Stimulated activated CD8-positive, alpha-beta memory T cell treated with anti-CD3 and anti-CD28 coated beads, Interleukin-12 subunit alpha, Interleukin-12 subunit beta, amount 100 ng/mL, for 4 hours (primary cell): ENCODE measurements around the gene RCOR3.

Experiments
- DNase-seq: peaks from one replicate; pipeline ENCODE4 v3.0.0-alpha.2; 2020; ENCODE audit warnings: low read depth

The RCOR3 gene

DNA sequence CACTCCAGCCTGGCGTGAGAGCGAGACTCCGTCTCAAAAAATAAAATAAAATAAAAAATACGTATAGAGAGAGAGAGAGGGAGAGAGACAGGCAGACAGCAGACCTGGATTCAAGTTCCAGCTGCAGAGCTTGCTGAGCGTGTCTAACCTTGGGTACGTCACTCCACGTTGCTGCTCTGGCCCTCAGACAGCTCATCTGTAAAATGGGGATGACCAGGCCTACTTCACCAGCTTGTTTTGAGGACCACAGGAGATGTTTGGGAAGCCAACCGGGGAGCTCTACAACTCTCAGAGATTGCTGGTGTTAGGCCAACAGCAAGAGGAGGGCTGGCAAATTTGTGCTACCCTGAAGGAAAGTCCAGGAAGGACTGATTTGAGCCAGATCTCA, 67.0 kb downstream of the RCOR3 start:
- DNase-seq, result no peak

DNA sequence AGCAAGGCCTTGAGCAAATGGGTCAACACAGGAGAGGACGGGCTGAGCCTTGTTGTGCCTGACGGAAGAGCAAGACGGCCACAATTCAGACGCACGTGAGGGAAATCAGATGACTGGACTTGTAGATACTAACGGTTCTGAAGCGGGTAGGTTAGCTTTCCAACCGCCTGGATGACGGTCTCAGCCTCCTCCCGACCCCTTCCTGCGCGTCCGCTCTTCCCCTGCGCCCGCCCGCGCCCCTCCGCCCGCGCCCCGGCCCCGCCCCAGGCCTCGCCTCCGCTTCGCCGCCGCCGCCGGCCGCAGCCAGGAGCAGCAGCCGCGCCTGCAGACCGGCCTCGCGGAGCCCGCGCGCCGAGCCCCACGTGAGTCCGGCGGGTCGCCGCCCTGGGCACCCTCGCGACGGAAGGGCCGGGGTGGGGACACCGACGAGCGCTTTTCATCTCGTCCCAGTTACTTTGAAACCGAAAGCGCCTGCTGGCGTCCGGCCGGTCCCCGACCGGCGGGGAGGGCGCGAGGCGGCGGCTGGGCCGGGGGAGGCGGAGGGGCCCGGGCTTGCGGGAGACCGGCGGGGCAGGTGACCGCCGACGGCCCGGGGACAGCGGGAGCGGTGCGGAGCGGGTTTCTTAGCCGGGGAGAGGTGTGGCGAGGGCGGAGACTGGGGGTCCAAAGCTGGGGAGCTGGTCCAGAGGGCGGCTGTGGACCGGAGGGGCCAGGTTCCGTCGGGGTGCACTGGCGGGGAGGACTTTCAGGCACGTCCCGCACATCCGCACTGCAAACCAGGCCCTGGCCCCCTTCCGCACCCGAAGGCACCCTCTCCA, 67.6 kb downstream of the RCOR3 start, which contains the start of gene TRAF5:
TRAF5 (plus strand) TSS at position 306 of the 818 bp plus-strand sequence. CDS start 26,407 bp downstream, outside the sequence.
- DNase-seq, result peak; percentile 54

GRCh38 chr1:211327346-211327921, 68.3 kb downstream of the RCOR3 start:
- no peak for DNase-seq

- no peak for DNase-seq
These were observed 69.0 kb downstream of the RCOR3 start for GRCh38 chr1:211328084-211328694.

DNA sequence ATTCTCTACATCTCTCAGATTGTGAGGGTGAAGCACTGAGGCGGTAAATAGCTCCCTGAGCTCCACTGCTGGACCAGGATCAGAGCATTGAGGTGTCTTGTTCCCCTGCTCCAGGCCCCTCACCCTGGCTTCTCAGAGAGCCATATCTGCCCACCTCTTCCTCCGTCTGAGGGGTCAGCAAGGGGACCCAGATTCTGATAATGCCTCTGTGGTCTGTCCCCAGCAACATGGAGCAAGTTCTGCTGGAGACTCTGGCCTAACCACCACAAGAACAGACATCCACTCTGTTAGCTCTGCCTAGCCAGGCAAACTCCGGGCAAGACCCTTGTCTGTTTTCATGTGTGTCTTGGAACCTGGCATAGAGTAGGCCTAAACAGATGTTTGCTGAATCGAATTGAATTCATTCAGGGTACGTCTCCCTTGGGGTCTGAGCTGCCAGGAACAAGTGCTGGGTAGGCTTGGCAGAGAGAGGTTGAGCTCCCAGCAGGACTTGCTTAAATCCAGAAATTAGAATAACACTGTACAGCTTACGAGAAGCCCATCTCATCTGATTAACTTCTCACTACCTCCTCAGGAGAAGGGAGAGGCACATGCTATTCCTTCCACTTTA, 69.8 kb downstream of the RCOR3 start:
- DNase-seq, result no peak

GRCh38 chr1:211329764-211330201, 70.6 kb downstream of the RCOR3 start:
- DNase-seq, result no peak

- no peak for DNase-seq
These were observed 71.2 kb downstream of the RCOR3 start for GRCh38 chr1:211330282-211330936.

DNA sequence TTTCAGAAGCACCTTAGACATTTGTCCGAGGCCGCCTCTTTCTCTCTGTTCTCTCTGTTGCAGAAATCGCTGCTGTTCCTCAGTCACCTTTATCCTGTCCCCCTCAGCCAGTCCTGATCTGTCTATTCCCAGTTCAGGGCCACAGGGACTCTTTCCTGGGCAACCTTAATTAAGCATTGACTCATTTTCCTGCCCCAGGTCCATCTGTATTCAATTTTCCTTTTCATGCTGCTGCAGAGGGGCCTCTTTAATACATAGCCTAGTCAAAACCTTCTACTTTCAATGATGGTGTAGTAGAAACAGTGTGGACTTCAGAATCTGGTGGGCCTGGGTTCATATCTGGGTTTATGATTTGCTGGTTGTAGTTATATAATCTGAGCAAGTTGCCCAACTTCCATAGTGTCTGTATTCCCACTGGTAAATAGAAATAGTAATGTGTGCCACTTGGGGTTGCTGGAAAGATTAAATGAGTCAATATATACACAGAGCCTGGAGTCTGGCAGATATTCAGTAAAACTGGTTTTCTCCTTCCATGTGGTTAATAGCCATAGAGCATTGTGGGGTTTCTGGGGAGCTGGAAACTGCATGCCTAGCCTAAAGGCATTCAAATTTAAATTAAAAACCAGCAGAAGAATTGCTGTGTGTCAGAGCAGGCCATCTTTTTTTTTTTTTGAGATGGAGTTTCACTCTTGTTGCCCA, 72.0 kb downstream of the RCOR3 start:
- no peak for DNase-seq

- DNase-seq, result no peak
These were observed 73.0 kb downstream of the RCOR3 start for GRCh38 chr1:211332036-211332616.

DNA sequence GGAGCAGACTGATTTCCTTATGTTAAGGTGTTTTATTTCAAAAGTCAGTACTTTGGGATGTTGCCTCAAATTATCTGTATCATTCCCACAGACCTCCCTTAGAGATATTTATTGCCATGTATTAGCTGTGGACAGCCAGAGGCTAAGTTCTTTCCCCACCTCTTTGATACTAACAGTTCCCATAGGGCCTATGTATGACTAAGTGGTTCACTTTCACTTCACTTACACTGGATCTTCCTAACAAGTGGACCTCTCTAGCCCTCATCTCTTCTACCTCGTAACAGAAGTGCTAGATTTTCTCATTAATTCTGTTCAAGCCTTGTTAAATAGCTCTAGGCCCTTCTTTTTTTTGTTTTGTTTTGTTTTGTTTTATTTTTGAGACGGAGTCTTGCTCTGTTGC, 73.7 kb downstream of the RCOR3 start:
- no peak for DNase-seq

DNA sequence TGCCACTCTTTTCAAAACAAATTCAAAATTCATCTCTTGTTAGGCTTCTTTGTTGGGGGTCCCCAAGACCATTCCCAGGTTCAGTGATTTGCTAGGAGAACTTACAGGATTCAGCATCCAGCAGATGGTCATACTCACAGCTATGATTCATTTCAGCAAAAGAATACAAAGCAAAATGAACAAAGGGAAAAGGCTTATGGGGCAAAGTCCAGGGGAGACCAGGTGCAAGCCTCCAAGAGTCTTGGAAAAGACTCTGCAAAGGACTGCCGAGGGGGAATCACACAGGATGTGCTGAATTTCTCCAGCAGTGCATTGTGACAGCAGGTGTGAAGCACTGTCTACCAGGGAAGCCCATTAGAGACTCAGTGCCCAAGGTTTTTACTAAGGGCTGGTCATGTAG, 74.7 kb downstream of the RCOR3 start:
- DNase-seq, result no peak

DNA sequence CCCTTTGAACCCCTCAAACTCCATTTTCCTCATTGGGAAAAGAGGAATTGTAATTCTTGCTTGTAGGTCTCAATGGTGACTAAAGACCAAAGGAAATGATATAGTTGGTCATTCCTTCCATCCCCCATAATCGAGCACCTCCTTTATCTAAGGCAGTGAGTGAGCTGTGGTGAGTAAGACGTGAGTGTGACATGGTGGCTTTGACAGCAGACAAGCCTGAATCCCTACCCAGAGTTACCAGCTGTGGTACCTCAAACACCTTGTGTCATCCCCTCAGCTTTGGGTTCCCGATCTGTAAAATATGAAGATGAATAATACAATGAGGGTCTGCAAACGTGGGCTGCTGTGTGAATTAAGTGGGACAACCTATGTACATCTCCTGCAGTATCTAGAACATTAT, 75.8 kb downstream of the RCOR3 start:
- no peak for DNase-seq

GRCh38 chr1:211335522-211336157, 76.5 kb downstream of the RCOR3 start:
- no peak for DNase-seq

GRCh38 chr1:211336161-211336560, 77.0 kb downstream of the RCOR3 start:
- no peak for DNase-seq

- DNase-seq, result no peak
These were observed 77.6 kb downstream of the RCOR3 start for GRCh38 chr1:211336775-211337174.

DNA sequence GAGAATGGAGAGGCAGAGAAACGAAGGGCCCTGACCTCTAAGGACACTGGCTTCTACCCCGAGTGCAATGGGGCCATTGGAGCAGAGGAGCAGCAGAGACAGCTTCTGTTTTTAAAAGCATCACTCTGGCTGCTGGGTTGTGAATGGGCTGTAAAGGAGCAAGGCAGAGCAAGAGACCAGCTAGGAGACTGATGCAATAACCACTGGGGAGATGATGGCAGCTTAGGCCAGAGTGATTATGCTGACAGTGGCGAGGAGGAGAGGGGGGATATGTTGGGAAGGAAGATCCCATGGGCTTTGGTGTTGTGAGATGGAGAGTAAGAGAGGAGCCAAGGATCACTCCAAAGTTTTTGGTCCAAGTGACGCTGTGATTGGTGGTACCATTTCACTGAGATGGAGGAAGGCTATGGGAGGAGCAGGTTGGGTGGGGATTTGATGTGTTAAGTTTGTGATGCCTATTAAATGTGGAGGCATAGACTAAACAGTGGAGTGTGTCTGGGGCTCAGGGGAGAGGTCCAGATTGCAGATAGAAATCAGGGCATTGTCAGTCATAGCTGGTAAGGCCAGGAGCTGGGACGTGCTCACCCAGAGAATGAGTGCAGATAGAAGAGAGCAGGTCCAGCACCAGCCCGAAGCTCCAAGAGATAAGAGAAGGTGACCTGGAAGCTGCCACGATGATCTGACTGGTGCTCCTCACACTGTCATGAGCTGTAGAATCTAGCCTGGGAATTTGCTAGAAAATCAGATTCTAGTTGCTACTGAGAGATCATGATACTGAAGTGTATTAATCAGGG, 78.5 kb downstream of the RCOR3 start:
- DNase-seq, result no peak

GRCh38 chr1:211338224-211338620, 79.1 kb downstream of the RCOR3 start:
- no peak for DNase-seq

- no peak for DNase-seq
These were observed 80.5 kb downstream of the RCOR3 start for GRCh38 chr1:211339631-211340041.

DNA sequence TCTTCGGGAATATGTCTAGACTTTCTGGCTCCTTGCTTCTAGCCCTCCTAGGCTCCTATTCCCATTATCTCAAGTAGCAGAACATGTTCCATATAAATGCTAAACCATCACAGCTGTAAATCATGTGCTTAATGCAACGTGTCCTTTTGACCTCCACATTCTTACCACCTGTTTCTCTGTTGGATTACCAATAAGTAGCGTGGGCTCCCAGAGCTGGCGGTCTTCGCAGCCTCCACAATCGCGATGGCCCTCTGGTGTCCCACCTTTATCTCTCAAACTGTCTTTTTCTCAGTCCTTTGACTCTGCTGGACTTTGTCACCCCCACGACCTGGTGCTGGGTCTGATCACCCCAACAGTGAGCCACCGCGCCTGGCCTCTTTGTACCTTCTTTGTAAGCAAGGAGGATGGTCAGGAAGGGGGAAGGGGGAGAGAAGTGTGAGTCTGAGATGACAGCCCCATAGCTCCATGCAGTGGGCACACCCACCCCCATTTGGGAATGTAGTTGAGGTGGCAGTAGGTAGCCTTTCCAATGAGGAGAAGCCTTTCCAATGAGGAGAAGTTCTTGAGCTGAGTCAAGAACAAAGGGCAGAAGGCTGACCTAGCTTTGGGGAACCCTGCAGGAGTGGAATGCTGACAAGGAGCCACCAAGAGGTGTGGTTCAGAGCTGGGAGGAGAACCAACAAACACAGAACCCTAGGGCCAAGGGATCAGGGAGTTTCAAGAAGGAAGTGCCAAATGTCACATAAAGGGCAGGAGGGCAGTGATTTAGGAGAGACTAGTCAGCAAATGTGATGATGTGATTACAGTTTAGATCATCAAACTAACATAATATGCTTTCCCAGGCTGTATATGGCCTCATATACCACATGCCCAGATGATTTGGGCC, 81.7 kb downstream of the RCOR3 start:
- DNase-seq, result no peak
